ENCODE results near the gene FAM184A.

Gene FAM184A

DNA sequence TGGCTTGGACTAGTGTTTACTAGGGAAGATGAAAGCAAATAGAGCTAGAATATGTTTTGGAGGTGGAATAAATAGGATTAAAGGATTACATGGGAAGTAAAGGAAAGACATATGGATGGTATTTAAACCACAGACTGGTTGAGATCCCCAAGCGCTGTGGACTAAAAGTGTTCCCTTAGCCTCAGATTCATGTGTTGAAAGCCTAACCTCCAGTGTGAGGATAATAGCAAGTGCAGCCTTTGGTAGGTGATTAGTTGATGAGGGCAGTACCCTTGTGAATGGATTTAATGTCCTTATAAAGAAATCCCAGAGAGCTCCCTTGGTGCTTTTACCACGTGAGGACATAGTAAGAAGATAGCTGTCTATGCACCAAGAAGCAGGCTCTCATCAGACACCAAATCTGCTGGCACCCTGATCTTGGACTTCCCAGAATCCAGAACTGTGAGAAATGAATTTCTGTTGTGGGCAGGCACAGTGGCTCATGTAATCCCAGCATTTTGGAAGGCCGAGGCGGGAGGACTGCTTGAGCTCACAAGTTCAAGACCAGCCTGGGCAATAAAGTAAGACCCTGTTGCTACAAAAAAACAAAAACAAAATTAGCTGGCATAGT lies 86.2 kb downstream of the FAM184A start:
- TF ChIP-seq POLR2AphosphoS5 (IDR thresholded peaks at IDR 0.05; ENCODE audit: low read depth, low read length), result no peak
- DNase-seq (ENCODE audit: insufficient read length), result no peak
- no peak for FAIRE-seq

DNA sequence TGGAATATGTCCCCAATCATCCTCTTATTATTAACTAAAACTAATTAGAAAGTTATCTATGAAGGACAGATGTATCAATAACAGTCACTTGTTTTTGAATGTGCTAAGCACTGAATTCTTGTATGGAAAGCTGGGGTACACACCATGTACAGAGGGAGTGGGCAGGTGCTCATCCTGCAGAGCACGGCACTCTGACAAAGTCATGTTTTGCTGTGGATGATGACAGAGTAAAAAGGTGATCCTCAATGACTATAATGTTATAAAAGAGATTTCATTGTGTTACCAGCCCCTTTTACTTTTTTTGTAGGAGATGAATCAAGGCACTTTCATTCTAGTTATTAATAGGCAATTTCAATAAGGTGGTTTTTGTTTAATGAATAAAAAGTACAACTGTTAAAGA lies 92.2 kb downstream of the FAM184A start:
- FAIRE-seq (no peak), DNase-seq (ENCODE audit: insufficient read length) (no peak)
- TF ChIP-seq POLR2A (IDR thresholded peaks at IDR 0.05; ENCODE audit: low read depth, low read length) (no peak), TAF1 (IDR thresholded peaks at IDR 0.05; ENCODE audit: borderline replicate concordance, low read depth, low read length) (no peak), POLR2AphosphoS5 (IDR thresholded peaks at IDR 0.05; ENCODE audit: low read depth, low read length) (no peak)

DNA sequence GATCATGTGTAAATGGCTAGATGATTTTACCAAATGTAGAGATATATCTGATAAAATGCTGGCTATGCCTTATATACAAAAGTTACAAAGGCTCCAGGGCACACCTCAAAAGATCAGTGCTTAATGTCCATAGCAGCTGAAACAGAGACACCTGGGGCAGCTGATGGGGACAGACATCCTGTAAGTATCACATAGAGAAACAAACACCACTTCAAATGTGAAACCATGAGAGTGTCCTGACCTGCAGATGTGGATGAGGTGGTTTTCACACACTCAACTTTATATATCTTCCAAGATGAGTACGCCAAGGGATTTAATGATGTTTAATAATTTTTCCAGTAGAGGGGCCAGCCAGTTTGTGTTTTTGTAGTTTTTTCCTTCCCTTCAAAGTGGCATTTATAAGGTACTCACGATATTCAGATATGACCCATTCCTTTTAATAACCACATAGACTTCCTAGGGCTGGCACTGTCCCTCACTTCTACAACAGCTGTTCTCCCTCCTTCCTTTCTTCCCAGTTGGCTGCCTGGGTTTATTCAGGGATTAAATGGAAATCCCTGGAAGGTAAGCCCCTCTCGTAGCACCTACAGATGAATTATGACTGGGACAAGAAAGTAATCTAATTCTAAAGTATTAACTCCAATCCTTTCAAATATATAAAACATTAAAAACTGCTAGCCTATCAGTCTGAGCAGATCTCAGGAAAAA lies 93.2 kb downstream of the FAM184A start:
- TF ChIP-seq POLR2AphosphoS5 (IDR thresholded peaks at IDR 0.05; ENCODE audit: low read depth, low read length), result no peak
- TF ChIP-seq POLR2A (IDR thresholded peaks at IDR 0.05; ENCODE audit: low read depth, low read length), result no peak
- TF ChIP-seq TAF1 (IDR thresholded peaks at IDR 0.05; ENCODE audit: borderline replicate concordance, low read depth, low read length), result no peak
- FAIRE-seq (peak; percentile 68), DNase-seq (ENCODE audit: insufficient read length) (no peak)

GRCh38 chr6:118984342-118984741 lies 94.1 kb downstream of the FAM184A start:
- TF ChIP-seq POLR2A (IDR thresholded peaks at IDR 0.05; ENCODE audit: low read depth, low read length) (no peak), TAF1 (IDR thresholded peaks at IDR 0.05; ENCODE audit: borderline replicate concordance, low read depth, low read length) (no peak), POLR2AphosphoS5 (IDR thresholded peaks at IDR 0.05; ENCODE audit: low read depth, low read length) (no peak)
- no peak for DNase-seq (ENCODE audit: insufficient read length)
- no peak for FAIRE-seq

- FAIRE-seq (no peak), DNase-seq (ENCODE audit: insufficient read length) (no peak)
- TF ChIP-seq POLR2A (IDR thresholded peaks at IDR 0.05; ENCODE audit: low read depth, low read length), result no peak
- no peak for TF ChIP-seq TAF1 (IDR thresholded peaks at IDR 0.05; ENCODE audit: borderline replicate concordance, low read depth, low read length)
- no peak for TF ChIP-seq POLR2AphosphoS5 (IDR thresholded peaks at IDR 0.05; ENCODE audit: low read depth, low read length)
Observed at GRCh38 chr6:118982575-118982911, 95.9 kb downstream of the FAM184A start.

GRCh38 chr6:118981884-118982574 lies 96.4 kb downstream of the FAM184A start:
- FAIRE-seq (no peak), DNase-seq (ENCODE audit: insufficient read length) (no peak)
- TF ChIP-seq POLR2A (IDR thresholded peaks at IDR 0.05; ENCODE audit: low read depth, low read length) (no peak), TAF1 (IDR thresholded peaks at IDR 0.05; ENCODE audit: borderline replicate concordance, low read depth, low read length) (no peak), POLR2AphosphoS5 (IDR thresholded peaks at IDR 0.05; ENCODE audit: low read depth, low read length) (no peak)

GRCh38 chr6:118980063-118980462 lies 98.4 kb downstream of the FAM184A start:
- FAIRE-seq (no peak), DNase-seq (ENCODE audit: insufficient read length) (no peak)
- TF ChIP-seq POLR2AphosphoS5 (IDR thresholded peaks at IDR 0.05; ENCODE audit: low read depth, low read length) (no peak), POLR2A (IDR thresholded peaks at IDR 0.05; ENCODE audit: low read depth, low read length) (no peak), TAF1 (IDR thresholded peaks at IDR 0.05; ENCODE audit: borderline replicate concordance, low read depth, low read length) (no peak)

DNA sequence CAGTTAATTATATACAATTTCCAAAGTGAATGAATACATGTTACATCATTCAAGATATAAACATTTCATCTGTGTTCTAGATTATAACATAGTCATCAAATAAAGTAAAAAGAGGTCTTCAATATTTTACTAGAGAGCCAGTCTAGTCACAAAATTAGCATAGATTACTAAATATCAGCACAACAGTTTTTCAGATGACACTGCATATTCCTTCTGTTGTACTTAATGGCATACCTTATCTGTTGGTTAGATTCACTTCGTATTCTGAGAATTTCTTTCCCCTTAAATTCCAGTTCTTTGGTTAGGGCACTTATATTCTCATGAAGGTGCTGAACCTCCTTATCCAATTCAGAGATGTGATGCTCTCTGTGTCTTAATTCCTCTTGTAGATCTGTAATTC lies 103.7 kb downstream of the FAM184A start:
- FAIRE-seq, result no peak
- TF ChIP-seq POLR2A (IDR thresholded peaks at IDR 0.05; ENCODE audit: low read depth, low read length) (no peak), POLR2AphosphoS5 (IDR thresholded peaks at IDR 0.05; ENCODE audit: low read depth, low read length) (no peak), TAF1 (IDR thresholded peaks at IDR 0.05; ENCODE audit: borderline replicate concordance, low read depth, low read length) (no peak)
- DNase-seq (ENCODE audit: insufficient read length), result no peak

DNA sequence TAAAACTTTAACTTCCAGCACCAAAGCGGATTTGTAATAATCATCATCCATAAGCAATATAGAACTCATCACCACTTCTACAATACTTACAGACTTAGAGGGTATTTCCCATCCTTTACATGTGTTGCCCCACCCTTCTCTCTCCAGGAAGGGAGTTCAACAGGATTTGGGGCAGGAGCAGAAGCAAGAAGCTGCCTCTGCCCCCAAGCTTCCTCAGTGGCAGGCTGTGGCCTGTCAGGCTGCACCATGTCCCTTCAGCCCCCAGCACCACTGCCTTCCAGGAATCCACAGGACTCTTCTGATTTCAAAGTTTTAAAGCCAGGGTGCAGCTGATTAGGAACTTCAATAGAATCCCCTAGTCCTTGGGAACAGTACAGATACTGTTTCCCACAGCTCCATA lies 106.8 kb downstream of the FAM184A start:
- TF ChIP-seq POLR2A (IDR thresholded peaks at IDR 0.05; ENCODE audit: low read depth, low read length) (no peak), POLR2AphosphoS5 (IDR thresholded peaks at IDR 0.05; ENCODE audit: low read depth, low read length) (no peak), TAF1 (IDR thresholded peaks at IDR 0.05; ENCODE audit: borderline replicate concordance, low read depth, low read length) (no peak)
- DNase-seq (ENCODE audit: insufficient read length), result no peak
- no peak for FAIRE-seq

GRCh38 chr6:118970866-118971265 lies 107.6 kb downstream of the FAM184A start:
- FAIRE-seq (no peak), DNase-seq (ENCODE audit: insufficient read length) (no peak)
- TF ChIP-seq POLR2AphosphoS5 (IDR thresholded peaks at IDR 0.05; ENCODE audit: low read depth, low read length) (no peak), POLR2A (IDR thresholded peaks at IDR 0.05; ENCODE audit: low read depth, low read length) (no peak)

DNA sequence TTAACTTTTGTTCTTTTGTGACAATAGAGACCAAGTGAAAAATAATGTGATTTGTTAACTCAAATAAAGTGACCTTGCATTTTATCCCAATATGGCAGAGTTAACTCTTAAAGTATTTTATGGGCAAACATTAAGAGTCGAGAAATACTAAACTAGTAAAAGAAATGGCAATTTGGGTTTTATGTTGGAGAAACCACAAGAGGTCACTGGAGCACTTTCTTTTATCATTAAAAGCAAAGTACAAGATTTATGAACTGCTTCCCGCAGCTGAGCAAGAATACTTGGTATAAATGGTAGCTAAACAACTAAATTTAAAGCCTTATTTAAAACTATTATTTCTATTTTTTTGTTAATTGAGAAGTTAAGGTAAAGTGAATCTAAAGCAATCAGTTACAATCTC lies 110.0 kb downstream of the FAM184A start:
- no peak for DNase-seq (ENCODE audit: insufficient read length)
- no peak for FAIRE-seq
- TF ChIP-seq POLR2A (IDR thresholded peaks at IDR 0.05; ENCODE audit: low read depth, low read length) (no peak), TAF1 (IDR thresholded peaks at IDR 0.05; ENCODE audit: borderline replicate concordance, low read depth, low read length) (no peak), POLR2AphosphoS5 (IDR thresholded peaks at IDR 0.05; ENCODE audit: low read depth, low read length) (no peak)

DNA sequence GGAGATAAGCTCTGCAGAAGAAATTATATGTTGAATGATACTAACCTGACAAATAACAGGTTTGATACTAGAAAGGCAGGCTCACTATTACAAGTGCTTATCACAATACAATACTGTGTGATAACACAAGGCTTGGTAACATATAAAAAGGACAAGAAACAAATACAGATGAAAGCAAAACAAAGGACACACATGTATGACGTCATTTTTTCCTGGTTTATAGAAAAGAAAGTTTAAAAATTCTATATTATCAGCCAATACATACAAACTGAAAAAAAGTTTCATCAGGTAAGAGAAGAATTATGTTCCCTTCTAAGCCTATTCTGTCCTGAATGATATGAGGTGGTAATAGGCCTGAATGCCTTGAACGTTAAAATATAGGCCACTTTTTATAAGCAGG lies 111.2 kb downstream of the FAM184A start:
- TF ChIP-seq POLR2A (IDR thresholded peaks at IDR 0.05; ENCODE audit: low read depth, low read length) (no peak), TAF1 (IDR thresholded peaks at IDR 0.05; ENCODE audit: borderline replicate concordance, low read depth, low read length) (no peak), POLR2AphosphoS5 (IDR thresholded peaks at IDR 0.05; ENCODE audit: low read depth, low read length) (no peak)
- FAIRE-seq (no peak), DNase-seq (ENCODE audit: insufficient read length) (no peak)

Data from GM12892 (cell line).